HG02840 (cell line): Measurements from ENCODE around the gene TATDN2.
"Not testable (repeated sequence)": the region's sequence is repeated elsewhere in the genome, so short reads cannot be mapped to it uniquely, and the experiment has no call there.

ENCODE experiments used
- ATAC-seq: cut with Tn5 transposase; IDR thresholded peaks from one replicate; pipeline ENCODE4 v1.9.1; 2021; ENCODE audit warnings: mild to moderate bottlenecking, moderate library complexity, moderate number of reproducible peaks; ENCODE audit not compliant: unreplicated experiment, low FRiP score

TATDN2 gene

DNA sequence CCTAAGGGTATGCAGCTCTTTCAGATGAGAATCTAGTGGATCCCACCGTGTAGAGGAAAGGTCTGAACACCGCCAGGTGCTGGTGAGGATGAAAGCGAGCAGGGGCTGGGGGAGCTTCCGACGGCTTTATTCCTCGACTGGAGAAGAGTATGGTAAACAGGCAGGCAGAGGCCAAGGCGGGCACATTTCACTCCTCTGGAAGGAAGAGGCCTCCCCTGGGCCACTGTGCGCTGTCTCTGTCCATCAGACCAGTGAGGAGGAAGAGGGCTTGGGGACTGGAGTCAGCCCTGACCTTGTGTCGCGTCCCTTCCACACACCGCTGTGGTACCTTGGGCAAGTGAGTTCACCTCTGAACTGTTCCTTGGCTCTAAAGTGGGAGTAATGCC is 40.3 kb downstream of the TATDN2 start:
- no peak for ATAC-seq

DNA sequence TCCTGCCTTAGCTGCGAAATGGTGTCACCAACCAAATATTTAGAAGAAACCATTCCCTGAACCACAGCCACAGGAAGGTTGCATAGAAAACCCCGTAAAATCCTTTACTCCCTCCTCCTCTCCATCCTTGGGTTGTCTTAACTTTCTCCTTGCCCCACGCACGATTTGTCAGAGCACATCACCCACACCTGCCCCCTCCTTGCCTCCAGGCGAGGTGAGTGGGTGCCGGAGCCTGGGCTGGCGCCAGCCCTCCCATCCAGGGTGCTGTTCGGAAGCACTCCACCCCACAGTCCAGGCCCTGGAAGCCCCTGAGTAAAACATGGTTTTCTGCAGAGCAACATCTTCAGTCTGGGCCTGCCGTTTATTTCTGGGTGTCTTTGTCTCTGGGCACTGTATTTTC is 40.8 kb downstream of the TATDN2 start:
- no peak for ATAC-seq

GRCh38 chr3:10289787-10290355 is 41.6 kb downstream of the TATDN2 start:
- no peak for ATAC-seq

DNA sequence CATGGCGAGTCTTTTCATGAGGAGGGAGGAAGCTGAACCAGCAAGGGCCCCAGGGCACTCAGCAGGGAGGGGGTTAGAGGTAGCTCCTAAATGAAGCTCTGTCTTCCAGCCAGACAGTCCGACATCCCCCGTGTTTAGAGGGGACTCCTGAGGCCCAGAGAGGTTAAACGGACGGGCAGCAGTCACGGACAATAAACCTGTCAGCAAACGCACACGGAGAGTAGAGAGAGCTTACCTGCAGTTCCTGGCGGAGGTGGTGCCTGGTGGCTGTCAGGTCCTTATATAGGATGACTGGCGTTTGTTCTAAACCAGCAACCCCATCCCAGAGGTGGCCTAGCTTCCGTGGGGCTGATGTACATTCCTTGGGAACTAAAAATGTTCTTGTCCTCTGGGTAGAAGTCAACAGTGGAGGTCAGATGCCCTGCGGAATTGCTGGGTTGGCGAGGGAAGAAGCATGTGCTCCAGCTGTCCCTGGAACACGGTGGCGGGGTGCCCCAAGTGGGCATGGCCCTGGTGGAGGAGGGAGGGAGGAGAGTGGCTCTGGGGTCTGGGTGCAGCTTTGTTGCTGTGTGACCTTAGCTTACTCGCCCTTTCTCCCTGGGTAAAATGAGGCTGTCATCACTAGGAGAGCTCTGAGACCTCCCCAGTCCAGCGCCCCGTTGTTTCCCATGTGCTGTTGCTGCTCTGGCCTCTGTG is 42.4 kb downstream of the TATDN2 start:
- no peak for ATAC-seq

- ATAC-seq = no peak
Observed at GRCh38 chr3:10291641-10292040, 43.4 kb downstream of the TATDN2 start.

DNA sequence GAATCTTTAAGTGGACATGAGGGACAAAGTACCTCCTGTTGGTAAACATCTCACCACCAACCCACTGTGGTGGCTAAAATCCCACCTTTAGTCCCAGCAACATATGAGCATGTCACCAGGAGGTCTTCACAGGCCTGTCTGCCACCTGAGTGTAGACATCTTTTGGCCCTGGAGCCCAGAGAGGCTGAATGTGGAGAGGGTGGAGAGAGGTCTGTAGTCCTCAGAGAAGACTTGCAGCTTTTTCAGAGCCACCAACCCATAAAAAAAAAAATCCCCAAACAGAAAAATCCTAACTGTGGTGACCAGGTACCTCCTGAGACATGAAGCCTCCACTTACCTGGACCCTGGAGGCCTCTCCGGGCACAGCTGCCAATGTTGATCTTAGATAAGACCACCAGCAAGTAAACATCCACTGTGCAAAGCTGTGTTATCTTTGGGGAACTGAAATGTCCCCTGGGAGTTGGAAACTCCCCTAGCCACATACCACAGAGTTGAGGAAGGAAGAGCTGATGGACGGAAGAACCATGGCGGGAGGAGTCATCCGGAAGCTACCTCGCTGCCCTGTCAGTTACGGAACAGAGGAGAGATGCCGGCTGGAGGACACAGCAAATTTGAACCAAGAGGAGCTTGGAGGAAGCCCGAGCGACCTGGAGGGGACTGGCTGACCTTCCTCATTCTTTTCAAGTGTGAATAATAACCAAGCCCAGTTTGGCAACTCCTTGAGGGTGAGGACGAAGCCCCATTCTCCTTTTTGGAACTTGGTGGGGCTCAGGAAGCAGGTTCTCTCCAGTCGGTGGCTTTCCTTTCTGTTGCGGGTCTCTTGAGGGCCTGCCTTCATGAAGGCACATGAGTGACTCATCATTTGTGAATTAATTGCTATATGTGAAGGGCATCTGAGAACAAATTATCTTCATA is 44.5 kb downstream of the TATDN2 start, which contains the start of gene GHRL:
TSS of gene GHRL (minus strand) at position 443 of the 915 bp plus-strand sequence. CDS start 2,767 bp downstream, outside the sequence.
- ATAC-seq = no peak

- no peak for ATAC-seq
Observed at GRCh38 chr3:10294030-10294586, 45.8 kb downstream of the TATDN2 start.

GRCh38 chr3:10298064-10298463 is 49.8 kb downstream of the TATDN2 start:
- not testable (repeated sequence) for ATAC-seq

- ATAC-seq = no peak
Observed at GRCh38 chr3:10299175-10299574, 50.9 kb downstream of the TATDN2 start.

GRCh38 chr3:10299679-10300078 is 51.4 kb downstream of the TATDN2 start:
- no peak for ATAC-seq

DNA sequence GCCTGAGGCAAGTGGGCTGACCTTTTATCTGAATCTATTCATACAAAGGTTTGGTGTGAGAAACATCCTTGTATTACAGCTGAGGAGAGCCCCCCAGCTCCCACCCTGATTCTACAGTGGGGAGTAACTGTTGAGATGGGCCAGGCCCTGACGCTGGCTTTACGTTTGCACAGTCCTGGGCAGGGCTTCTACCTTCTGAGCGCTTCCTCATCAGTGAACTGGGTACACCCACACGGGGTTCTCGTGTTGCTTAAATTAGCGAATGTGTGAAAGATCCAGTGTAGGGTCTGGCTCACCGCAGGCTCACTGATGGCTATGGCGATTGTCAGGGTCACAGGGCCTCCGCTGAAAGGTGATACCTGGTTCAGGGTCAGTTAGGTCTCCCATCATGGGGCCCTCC is 51.8 kb downstream of the TATDN2 start:
- no peak for ATAC-seq

DNA sequence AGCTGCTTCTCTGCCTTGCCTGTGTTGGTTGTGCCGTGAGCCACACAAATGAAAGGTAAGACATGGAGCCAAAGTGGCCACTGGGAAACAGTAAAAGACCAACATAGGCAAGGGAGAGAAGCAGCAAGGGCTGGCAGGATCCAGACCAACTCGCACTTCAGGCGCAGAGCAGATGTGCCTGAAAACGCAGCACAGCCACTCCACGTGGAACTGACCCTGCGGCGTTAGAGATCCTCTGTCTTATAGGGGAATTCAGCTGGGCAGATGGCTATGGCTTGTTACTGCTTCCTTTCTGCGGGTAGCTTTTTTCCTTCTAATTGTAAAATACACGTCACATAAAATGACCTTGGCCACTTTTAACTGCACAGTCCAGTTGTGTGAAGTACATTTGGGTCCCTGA is 54.8 kb downstream of the TATDN2 start:
- ATAC-seq = no peak

- ATAC-seq = no peak
Observed at GRCh38 chr3:10303785-10304184, 55.5 kb downstream of the TATDN2 start.

- no peak for ATAC-seq
Observed at GRCh38 chr3:10304905-10305304, 56.6 kb downstream of the TATDN2 start.

- no peak for ATAC-seq
Observed at GRCh38 chr3:10305331-10305902, 57.2 kb downstream of the TATDN2 start.

- ATAC-seq = no peak
Observed at GRCh38 chr3:10306156-10306555, 57.9 kb downstream of the TATDN2 start.

DNA sequence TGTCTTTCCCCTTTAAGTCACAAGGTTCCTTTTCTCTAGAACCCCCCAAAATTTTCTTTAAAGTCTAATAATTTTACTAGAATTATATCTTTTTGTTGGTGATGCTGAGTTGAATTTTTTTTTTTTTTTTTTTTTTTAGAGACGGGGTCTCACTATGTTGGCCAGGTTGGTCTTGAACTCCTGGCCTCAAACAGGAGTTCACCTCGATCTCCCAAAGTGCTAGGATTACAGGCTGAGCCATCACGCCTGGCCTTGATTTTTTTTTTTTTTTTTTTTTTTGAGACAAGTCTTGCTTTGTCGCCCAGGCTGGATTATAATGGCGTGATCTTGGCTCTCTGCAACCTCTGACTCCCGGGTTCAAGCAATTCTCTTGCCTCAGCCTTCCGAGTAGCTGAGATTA is 60.4 kb downstream of the TATDN2 start:
- no peak for ATAC-seq

- ATAC-seq = no peak
Observed at GRCh38 chr3:10309736-10310135, 61.5 kb downstream of the TATDN2 start.

GRCh38 chr3:10310578-10310977 is 62.3 kb downstream of the TATDN2 start:
- no peak for ATAC-seq

GRCh38 chr3:10311710-10312109 is 63.5 kb downstream of the TATDN2 start:
- no peak for ATAC-seq

- no peak for ATAC-seq
Observed at GRCh38 chr3:10312391-10312790, 64.1 kb downstream of the TATDN2 start.
